Kidney epithelial cell (primary cell): ENCODE measurements around the gene CYP2W1. TPM values are rescaled to one million over a fixed set of nuclear protein-coding genes. Genes with fewer than 3 reads are reported as not detected.

Experiments used
- DNase-seq: peaks from one replicate; pipeline ENCODE4 v3.0.0-alpha.2; 2010; ENCODE audit warnings: low read depth
- H3K27me3 ChIP-seq: 2 replicates; pipeline ENCODE4 v1.6.0; 2011; ENCODE audit warnings: low read length; ENCODE audit not compliant: control insufficient read depth, insufficient read depth
- H3K36me3 ChIP-seq: 2 replicates; pipeline ENCODE4 v1.5.1; 2011; ENCODE audit warnings: low read length; ENCODE audit not compliant: control insufficient read depth, insufficient read depth
- H3K4me3 ChIP-seq: 2 replicates; pipeline ENCODE4 v1.5.1; 2011; ENCODE audit warnings: low read depth, mild to moderate bottlenecking, control low read depth, low read length
- total RNA-seq: library from RNA; depleted of rRNA; stranded (reverse); fragments of >200 nt; gene quantifications from 2 replicates; pipeline ENCODE4 v1.2.3, GENCODE V29; 2015
- TF ChIP-seq, protein P1 (sequence below): IDR thresholded peaks from 2 replicates; pipeline ENCODE4 v1.5.1; 2011; ENCODE audit warnings: mild to moderate bottlenecking, moderate library complexity, low read length, control low read depth, inconsistent platforms; ENCODE audit not compliant: insufficient read depth, poor library complexity, severe bottlenecking

CYP2W1 gene
- total RNA-seq, 1 donor from 2014 or later: not detected

GRCh38 chr7:1024331-1024841, 41.4 kb downstream of the CYP2W1 start:
- no peak overlapping the region for H3K4me3 ChIP-seq
- no peaks in the 10 kb centered on the region for H3K27me3 ChIP-seq
- TF ChIP-seq, protein P1, sequence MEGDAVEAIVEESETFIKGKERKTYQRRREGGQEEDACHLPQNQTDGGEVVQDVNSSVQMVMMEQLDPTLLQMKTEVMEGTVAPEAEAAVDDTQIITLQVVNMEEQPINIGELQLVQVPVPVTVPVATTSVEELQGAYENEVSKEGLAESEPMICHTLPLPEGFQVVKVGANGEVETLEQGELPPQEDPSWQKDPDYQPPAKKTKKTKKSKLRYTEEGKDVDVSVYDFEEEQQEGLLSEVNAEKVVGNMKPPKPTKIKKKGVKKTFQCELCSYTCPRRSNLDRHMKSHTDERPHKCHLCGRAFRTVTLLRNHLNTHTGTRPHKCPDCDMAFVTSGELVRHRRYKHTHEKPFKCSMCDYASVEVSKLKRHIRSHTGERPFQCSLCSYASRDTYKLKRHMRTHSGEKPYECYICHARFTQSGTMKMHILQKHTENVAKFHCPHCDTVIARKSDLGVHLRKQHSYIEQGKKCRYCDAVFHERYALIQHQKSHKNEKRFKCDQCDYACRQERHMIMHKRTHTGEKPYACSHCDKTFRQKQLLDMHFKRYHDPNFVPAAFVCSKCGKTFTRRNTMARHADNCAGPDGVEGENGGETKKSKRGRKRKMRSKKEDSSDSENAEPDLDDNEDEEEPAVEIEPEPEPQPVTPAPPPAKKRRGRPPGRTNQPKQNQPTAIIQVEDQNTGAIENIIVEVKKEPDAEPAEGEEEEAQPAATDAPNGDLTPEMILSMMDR: no peak
- no peak for DNase-seq
- peaks cover 3% of the 10 kb centered on the region for H3K36me3 ChIP-seq

DNA sequence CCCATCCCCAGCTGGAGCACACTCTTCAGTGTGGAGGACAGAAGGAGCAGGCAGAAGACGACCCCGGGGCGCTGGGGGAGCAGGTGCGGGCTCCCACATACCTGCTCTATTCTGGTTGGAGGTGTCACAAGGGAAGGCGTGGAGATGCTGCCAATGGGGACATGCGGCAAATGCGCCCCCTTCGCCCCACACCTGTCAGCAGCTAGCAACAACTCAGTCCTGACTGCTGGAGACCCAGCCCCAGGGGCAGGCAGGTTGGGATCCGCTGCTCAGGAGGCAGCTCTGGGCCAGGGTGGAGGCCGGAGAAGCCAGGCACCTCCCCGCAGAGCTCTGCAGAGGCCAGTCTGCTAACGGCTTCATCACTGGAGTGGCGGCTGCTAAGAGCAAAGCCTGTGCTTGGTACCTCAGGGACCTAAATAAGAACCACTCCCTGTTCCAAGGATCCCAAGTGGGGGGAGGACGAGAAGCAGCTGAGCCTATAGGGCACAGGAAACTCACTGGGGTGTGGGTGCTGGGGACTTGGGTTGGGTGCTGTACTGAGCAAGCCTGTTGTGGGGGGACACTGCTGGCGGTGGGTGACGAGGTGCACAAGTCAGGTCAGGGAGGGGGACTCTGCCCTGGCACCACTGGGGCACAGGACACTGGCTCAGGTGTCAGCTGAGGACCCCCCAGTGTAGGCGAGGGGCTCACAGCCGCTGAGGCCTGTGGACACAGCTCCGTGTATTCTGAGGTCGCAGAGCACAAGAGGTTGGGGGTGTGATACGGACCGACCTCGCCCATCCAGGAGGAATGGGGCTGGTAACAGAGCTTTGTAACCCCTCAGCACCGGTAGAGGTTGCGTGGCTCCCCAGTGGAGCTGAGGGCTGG, 42.1 kb downstream of the CYP2W1 start:
- Histone ChIP-seq H3K27me3 (no peaks in the 10 kb centered on the region), H3K36me3 (peaks cover 3% of the 10 kb centered on the region), H3K4me3 (no peak overlapping the region)
- TF ChIP-seq, protein P1: no peak
- no peak for DNase-seq

DNA sequence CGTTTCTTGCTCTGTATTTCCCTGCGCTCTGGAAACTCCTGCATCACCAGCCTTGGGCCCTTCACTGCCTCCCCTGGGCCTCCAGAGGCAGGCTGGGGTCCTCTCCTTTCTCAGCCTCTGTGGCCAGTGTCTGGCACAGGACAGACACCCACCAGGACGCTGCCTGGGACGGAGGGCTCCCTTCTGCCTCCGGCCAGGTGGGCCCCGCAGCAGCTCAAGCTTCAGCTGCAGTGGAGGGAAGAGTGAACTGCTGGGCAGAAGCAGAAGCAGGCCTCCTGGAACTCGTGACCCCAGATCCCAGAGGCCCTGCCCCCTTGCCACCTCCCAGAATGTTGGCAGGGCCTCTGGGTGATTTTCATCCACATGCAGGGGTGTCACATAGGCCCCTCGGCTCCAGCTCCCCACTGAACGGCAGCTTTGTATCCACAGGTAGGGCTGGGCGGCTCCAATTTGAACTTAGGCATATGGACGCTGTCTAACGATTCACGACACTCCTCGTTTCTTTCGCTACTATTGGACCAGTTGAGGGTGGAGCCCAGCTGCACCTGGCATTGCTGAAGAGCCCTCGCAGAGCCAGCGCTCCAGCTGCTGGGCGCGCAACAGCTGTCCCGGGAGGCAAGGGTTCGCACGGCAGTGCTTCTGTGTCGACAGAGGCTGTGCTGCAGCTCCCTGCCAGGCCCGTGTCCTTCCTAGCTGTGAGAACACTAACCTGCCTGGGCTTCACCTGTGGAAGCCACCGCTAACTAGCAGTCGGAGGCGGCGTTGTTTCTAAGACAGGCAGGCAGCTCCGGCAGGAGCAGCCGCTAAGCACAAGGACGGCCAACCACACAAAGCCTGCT, 43.0 kb downstream of the CYP2W1 start:
- Histone ChIP-seq H3K36me3 (peaks cover 3% of the 10 kb centered on the region), H3K27me3 (no peaks in the 10 kb centered on the region), H3K4me3 (no peak overlapping the region)
- TF ChIP-seq, protein P1: no peak
- no peak for DNase-seq

GRCh38 chr7:1026721-1027161, 43.8 kb downstream of the CYP2W1 start:
- H3K4me3 ChIP-seq: no peak overlapping the region
- peaks cover 3% of the 10 kb centered on the region for H3K36me3 ChIP-seq
- DNase-seq: no peak
- TF ChIP-seq, protein P1: no peak
- no peaks in the 10 kb centered on the region for H3K27me3 ChIP-seq

GRCh38 chr7:1027242-1028043, 44.5 kb downstream of the CYP2W1 start:
- Histone ChIP-seq H3K36me3 (peaks cover 3% of the 10 kb centered on the region), H3K4me3 (peak overlapping the region; percentile 61), H3K27me3 (no peaks in the 10 kb centered on the region)
- TF ChIP-seq, protein P1: no peak
- DNase-seq: no peak
